Activated T-helper 1 cell treated with Interleukin-2 at 50 U/mL for 16 hours (primary cell): Measurements from ENCODE around the gene CTBP2.

Source experiments
- DNase-seq: peaks from one replicate; pipeline ENCODE4 v3.0.0-alpha.2; 2020; ENCODE audit warnings: low read depth

CTBP2 gene

GRCh38 chr10:124974131-124974530, 186.2 kb downstream of the CTBP2 start:
- no peak for DNase-seq

- no peak for DNase-seq
Measured at GRCh38 chr10:124972637-124973036, 187.7 kb downstream of the CTBP2 start.

- no peak for DNase-seq
Measured at GRCh38 chr10:124971276-124971675, 189.1 kb downstream of the CTBP2 start.

GRCh38 chr10:124967255-124967654, 193.1 kb downstream of the CTBP2 start:
- DNase-seq = no peak

GRCh38 chr10:124966008-124966407, 194.4 kb downstream of the CTBP2 start:
- DNase-seq = no peak

- no peak for DNase-seq
Measured at GRCh38 chr10:124963866-124964720, 196.3 kb downstream of the CTBP2 start.

GRCh38 chr10:124962421-124962820, 197.9 kb downstream of the CTBP2 start:
- DNase-seq = no peak

GRCh38 chr10:124961248-124961570, 199.2 kb downstream of the CTBP2 start:
- DNase-seq = no peak

- no peak for DNase-seq
Measured at GRCh38 chr10:124959564-124959963, 200.8 kb downstream of the CTBP2 start.

GRCh38 chr10:124957404-124957947, 202.9 kb downstream of the CTBP2 start:
- DNase-seq = no peak

- DNase-seq = no peak
Measured at GRCh38 chr10:124956764-124957163, 203.6 kb downstream of the CTBP2 start.

- no peak for DNase-seq
Measured at GRCh38 chr10:124955868-124956267, 204.5 kb downstream of the CTBP2 start.

GRCh38 chr10:124955243-124955642, 205.1 kb downstream of the CTBP2 start:
- no peak for DNase-seq

GRCh38 chr10:124953421-124953820, 206.9 kb downstream of the CTBP2 start:
- no peak for DNase-seq

- DNase-seq = no peak
Measured at GRCh38 chr10:124952123-124952522, 208.2 kb downstream of the CTBP2 start.

- no peak for DNase-seq
Measured at GRCh38 chr10:124949543-124949942, 210.8 kb downstream of the CTBP2 start.

- no peak for DNase-seq
Measured at GRCh38 chr10:124946945-124947344, 213.4 kb downstream of the CTBP2 start.

GRCh38 chr10:124944982-124945381, 215.4 kb downstream of the CTBP2 start:
- no peak for DNase-seq

- no peak for DNase-seq
Measured at GRCh38 chr10:124943301-124944092, 216.9 kb downstream of the CTBP2 start.

- DNase-seq = no peak
Measured at GRCh38 chr10:124942317-124943169, 217.8 kb downstream of the CTBP2 start.

GRCh38 chr10:124941823-124942222, 218.5 kb downstream of the CTBP2 start, which contains the start of gene ZRANB1:
ZRANB1 (plus strand) TSS chr10:124942123; CDS start chr10:124942494, 371 bp downstream.
- no peak for DNase-seq

GRCh38 chr10:124939290-124939689, 221.1 kb downstream of the CTBP2 start:
- no peak for DNase-seq
